Large intestine (tissue), 3 donors: ENCODE data around the gene CD247. TPM values are rescaled to one million over a fixed set of nuclear protein-coding genes. Genes with fewer than 3 reads are reported as not detected.

ENCODE experiments used
- DNase-seq, 2 donors: peaks; one replicate each; pipeline versions ENCODE4 v3.0.0 to v3.0.0-alpha.2; 2013
- H3K27ac ChIP-seq: one replicate; pipeline ENCODE4 v1.5.1; 2013; ENCODE audit warnings: low read length
- H3K27me3 ChIP-seq: 2 replicates; pipeline ENCODE4 v1.6.1; 2013; ENCODE audit warnings: low read length; ENCODE audit not compliant: control insufficient read depth, insufficient read depth
- H3K36me3 ChIP-seq: 2 replicates; pipeline ENCODE4 v1.6.1; 2013; ENCODE audit warnings: low read length; ENCODE audit not compliant: control insufficient read depth, insufficient read depth
- H3K4me1 ChIP-seq: one replicate; pipeline ENCODE4 v1.6.1; 2013; ENCODE audit warnings: low read length; ENCODE audit not compliant: control insufficient read depth, insufficient read depth
- H3K4me3 ChIP-seq: one replicate; pipeline ENCODE4 v1.5.1; 2013; ENCODE audit warnings: low read length
- H3K9me3 ChIP-seq: one replicate; pipeline ENCODE4 v1.6.1; 2013; ENCODE audit warnings: mild to moderate bottlenecking, low read depth, low read length, moderate library complexity; ENCODE audit not compliant: control insufficient read depth
- WGBS: methylation state at CpG from one replicate; pipeline ENCODE4 v1.1.5; 2013; ENCODE audit warnings: low lambda C conversion rate; ENCODE audit not compliant: insufficient coverage; 5-methylcytosine and 5-hydroxymethylcytosine counted together
- polyA plus RNA-seq: library from polyadenylated mRNA; unstranded; fragments of 120-200 nt; gene quantifications from one replicate; pipeline ENCODE4 v1.2.1, GENCODE V29; 2013

The CD247 gene
- polyA plus RNA-seq, 1 donor: 7.4 TPM

DNA sequence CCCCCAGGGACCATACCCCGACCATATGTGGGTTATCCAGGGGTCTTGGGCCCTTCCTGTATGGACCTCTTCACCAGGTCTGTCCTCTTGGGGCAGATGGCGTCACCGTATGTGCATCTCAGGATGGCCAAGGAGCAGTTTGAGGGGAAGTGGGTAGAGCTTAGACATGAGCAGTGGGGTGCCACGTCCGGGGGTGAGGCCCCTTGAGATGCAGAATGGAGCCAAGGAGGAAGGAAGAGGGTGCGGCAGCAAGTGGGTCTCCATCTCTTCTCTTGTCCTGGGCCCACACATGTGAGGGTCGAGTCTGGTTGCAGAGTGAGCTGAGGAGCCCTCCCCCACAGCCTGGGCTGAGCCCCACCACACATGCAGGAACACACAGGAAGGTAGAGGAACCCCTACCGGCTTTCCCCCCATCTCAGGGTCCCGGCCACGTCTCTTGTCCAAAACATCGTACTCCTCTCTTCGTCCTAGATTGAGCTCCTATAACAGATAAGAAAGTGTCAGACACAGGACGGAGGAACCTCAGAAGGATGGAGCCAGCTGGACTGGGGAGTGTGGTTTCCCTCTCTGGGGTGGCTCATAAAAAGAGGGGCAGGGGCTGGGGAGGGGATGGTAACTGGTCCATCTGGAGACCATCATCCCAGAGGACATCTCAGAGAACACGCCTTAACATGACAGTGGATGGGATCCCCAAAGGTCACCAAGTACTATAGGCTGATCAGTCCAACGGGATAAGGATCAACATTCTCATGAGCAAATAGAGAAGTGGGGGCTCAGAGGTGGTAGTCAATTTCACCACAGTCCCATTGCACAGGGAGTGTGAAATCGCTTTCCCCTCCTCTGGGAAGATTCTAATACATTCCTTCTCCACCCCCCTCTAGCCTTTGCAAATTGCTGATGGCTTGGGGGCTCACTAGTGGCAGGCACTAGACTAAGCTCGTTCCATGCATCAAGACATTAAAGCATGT, 79.9 kb downstream of the CD247 start:
- Histone ChIP-seq H3K4me3 (no peak overlapping the region), H3K27me3 (peaks cover 22% of the 10 kb centered on the region), H3K4me1 (peaks cover 12% of the 10 kb centered on the region), H3K9me3 (no peaks in the 10 kb centered on the region), H3K36me3 (no peaks in the 10 kb centered on the region), H3K27ac (no peak overlapping the region)
- 81% methylated on average over 3 of the region's 17 CpGs for WGBS
- no peak for DNase-seq

DNA sequence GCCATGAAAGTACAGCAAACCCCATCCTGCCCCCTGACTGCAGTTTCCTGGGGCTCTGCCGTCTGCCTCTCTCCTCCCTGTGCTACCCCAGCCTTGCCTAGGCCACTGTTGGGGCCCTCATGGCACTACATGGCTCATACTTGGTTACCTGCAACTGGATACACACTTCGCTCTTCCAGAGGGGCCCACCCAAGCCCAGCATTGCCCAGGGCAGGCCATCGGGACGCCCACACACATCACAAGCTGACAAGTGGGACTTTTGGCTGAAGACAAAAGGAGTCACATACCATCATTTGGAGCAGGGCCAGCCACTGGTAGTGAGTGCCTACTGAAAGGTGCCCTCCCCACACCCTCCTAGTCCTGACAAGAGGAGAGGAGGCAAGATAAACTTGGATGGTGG, 82.8 kb downstream of the CD247 start:
- Histone ChIP-seq H3K27ac (no peak overlapping the region), H3K9me3 (no peaks in the 10 kb centered on the region), H3K36me3 (no peaks in the 10 kb centered on the region), H3K27me3 (peaks cover 22% of the 10 kb centered on the region), H3K4me3 (no peak overlapping the region), H3K4me1 (peaks cover 7% of the 10 kb centered on the region)
- no CpG with 5 or more reads among the region's 4 CpGs for WGBS
- DNase-seq: no peak

DNA sequence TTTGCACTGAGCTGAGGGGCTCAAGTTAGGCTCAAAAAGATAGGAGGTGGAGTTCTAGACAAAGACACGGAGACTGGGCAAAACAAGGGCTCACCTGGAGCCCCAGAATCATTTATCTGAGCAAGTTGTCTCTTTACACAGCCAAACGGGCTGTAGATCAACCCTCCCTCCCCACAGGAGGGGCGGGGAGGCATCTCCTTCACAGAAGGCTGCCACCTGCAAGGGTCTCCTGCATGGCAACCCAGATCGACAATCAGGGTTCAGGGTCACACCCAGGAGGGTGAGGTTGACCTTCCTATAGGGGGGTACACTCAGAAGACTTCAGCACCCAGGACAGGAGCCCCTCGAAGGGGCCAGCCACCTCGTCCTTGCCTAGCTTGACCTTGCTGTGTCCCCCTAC, 84.0 kb downstream of the CD247 start:
- WGBS: no CpG with 5 or more reads among the region's 6 CpGs

GRCh38 chr1:167433884-167434283, 84.4 kb downstream of the CD247 start:
- peaks cover 11% of the 10 kb centered on the region for H3K27me3 ChIP-seq
- no peak for DNase-seq
- WGBS: no CpG with 5 or more reads among the region's 6 CpGs
- no peaks in the 10 kb centered on the region for H3K36me3 ChIP-seq
- no peaks in the 10 kb centered on the region for H3K9me3 ChIP-seq
- H3K4me1 ChIP-seq: no peaks in the 10 kb centered on the region
- H3K27ac ChIP-seq: no peak overlapping the region
- no peak overlapping the region for H3K4me3 ChIP-seq

More for the DNA sequence above, 84.0 kb downstream of the CD247 start:
- Histone ChIP-seq H3K36me3 (no peaks in the 10 kb centered on the region), H3K4me3 (no peak overlapping the region), H3K4me1 (peaks cover 4% of the 10 kb centered on the region), H3K9me3 (no peaks in the 10 kb centered on the region), H3K27me3 (peaks cover 15% of the 10 kb centered on the region), H3K27ac (no peak overlapping the region)
- DNase-seq: no peak

GRCh38 chr1:167432780-167433179, 85.5 kb downstream of the CD247 start:
- Histone ChIP-seq H3K4me1 (no peaks in the 10 kb centered on the region), H3K4me3 (no peak overlapping the region), H3K27ac (no peak overlapping the region), H3K27me3 (peaks cover 3% of the 10 kb centered on the region), H3K9me3 (no peaks in the 10 kb centered on the region), H3K36me3 (no peaks in the 10 kb centered on the region)
- WGBS: no CpG with 5 or more reads among the region's 7 CpGs
- no peak for DNase-seq

GRCh38 chr1:167431909-167432650, 86.2 kb downstream of the CD247 start:
- WGBS: 100% methylated on average over 1 of the region's 8 CpGs
- Histone ChIP-seq H3K27ac (no peak overlapping the region), H3K36me3 (no peaks in the 10 kb centered on the region), H3K4me1 (no peaks in the 10 kb centered on the region), H3K4me3 (no peak overlapping the region), H3K9me3 (no peaks in the 10 kb centered on the region), H3K27me3 (peaks cover 3% of the 10 kb centered on the region)
- DNase-seq: no peak

GRCh38 chr1:167431261-167431908, 86.9 kb downstream of the CD247 start:
- Histone ChIP-seq H3K9me3 (no peaks in the 10 kb centered on the region), H3K4me3 (no peak overlapping the region), H3K27me3 (peaks cover 3% of the 10 kb centered on the region), H3K4me1 (no peaks in the 10 kb centered on the region), H3K36me3 (no peaks in the 10 kb centered on the region), H3K27ac (no peak overlapping the region)
- no CpG with 5 or more reads among the region's 14 CpGs for WGBS
- DNase-seq: no peak

DNA sequence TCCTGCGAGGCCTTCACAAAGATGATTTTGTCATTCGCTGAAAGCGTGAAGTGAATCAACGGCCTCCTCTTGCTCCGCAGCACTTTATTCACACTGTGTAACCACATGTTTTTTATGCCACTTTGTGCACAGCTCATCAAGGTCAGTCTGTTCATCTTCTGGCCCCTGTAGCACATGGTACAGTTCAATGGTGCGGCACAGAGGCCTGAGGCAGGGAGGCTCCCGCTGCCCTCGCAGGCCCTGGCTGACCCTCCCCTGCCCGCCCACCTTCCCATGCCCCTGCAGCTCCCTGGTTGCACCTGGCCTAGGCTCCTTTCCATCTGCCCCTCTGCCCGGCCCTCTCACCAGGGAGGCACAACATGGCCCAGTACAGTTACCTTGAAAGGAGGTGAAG, 87.5 kb downstream of the CD247 start:
- no peak for DNase-seq
- 100% methylated on average over 1 of the region's 10 CpGs for WGBS
- Histone ChIP-seq H3K27me3 (peaks cover 3% of the 10 kb centered on the region), H3K9me3 (no peaks in the 10 kb centered on the region), H3K4me1 (no peaks in the 10 kb centered on the region), H3K36me3 (no peaks in the 10 kb centered on the region), H3K27ac (no peak overlapping the region), H3K4me3 (no peak overlapping the region)

GRCh38 chr1:167430134-167430848, 88.0 kb downstream of the CD247 start:
- WGBS: 92% methylated on average over 5 of the region's 17 CpGs
- no peaks in the 10 kb centered on the region for H3K27me3 ChIP-seq
- no peaks in the 10 kb centered on the region for H3K4me1 ChIP-seq
- H3K36me3 ChIP-seq: no peaks in the 10 kb centered on the region
- H3K4me3 ChIP-seq: no peak overlapping the region
- no peaks in the 10 kb centered on the region for H3K9me3 ChIP-seq
- no peak for DNase-seq
- no peak overlapping the region for H3K27ac ChIP-seq

DNA sequence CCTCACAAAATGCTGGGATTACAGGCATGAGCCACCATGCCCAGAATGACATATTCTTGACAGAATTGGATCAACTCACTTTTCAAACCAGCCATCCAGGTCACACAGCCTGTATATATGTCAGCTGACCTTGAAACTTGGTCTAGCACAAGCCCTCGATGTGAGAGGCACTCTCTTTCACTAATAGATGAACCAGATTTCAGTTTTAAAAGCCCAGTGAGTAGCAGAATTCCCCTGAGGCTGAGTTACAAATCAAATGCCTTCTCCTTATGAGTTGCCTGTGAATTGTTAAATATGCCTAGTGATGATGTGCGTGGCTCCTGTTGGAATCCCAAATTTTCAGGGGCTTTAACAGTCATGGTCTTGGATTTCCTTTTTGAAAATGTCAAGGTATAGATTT, 88.7 kb downstream of the CD247 start:
- H3K27ac ChIP-seq: no peak overlapping the region
- no peaks in the 10 kb centered on the region for H3K4me1 ChIP-seq
- no peaks in the 10 kb centered on the region for H3K27me3 ChIP-seq
- no peak overlapping the region for H3K4me3 ChIP-seq
- H3K36me3 ChIP-seq: peaks cover 1% of the 10 kb centered on the region
- no peaks in the 10 kb centered on the region for H3K9me3 ChIP-seq
- no peak for DNase-seq
- WGBS: 40% methylated on average over 1 of the region's 2 CpGs
